Fibroblast of lung (primary cell): ENCODE results near the gene EXOSC6. TPM values are rescaled to one million over a fixed set of nuclear protein-coding genes. Genes with fewer than 3 reads are reported as not detected.

Experiments used
- DNase-seq, 2 donors: peaks; one replicate each; pipeline versions ENCODE4 v3.0.0 to v3.0.0-alpha.2; 2010; ENCODE audit warnings: low read depth in 2 of 2
- H2AFZ ChIP-seq: 2 replicates; pipeline ENCODE4 v1.5.1; 2012; ENCODE audit warnings: low read length, control low read depth, inconsistent platforms
- H3K27ac ChIP-seq: 2 replicates; pipeline ENCODE4 v1.5.1; 2011; ENCODE audit warnings: low read length, control low read depth; ENCODE audit not compliant: insufficient read depth
- H3K27me3 ChIP-seq: 2 replicates; pipeline ENCODE4 v1.5.1; 2011; ENCODE audit warnings: mild to moderate bottlenecking, low read length; ENCODE audit not compliant: control insufficient read depth, insufficient read depth
- H3K36me3 ChIP-seq: 2 replicates; pipeline ENCODE4 v1.5.1; 2011; ENCODE audit warnings: low read length; ENCODE audit not compliant: control insufficient read depth, insufficient read depth
- H3K4me1 ChIP-seq: 2 replicates; pipeline ENCODE4 v1.5.1; 2011; ENCODE audit warnings: low read length; ENCODE audit not compliant: control insufficient read depth, insufficient read depth; ENCODE audit errors: extremely low read depth
- H3K4me2 ChIP-seq: 2 replicates; pipeline ENCODE4 v1.5.1; 2011; ENCODE audit warnings: low read length, control low read depth; ENCODE audit not compliant: insufficient read depth; ENCODE audit errors: extremely low read depth
- H3K4me3 ChIP-seq, 4 experiments: fragments of 200-600 bp in 1 of 4; sonication (generic) in 1 of 4; replicated peaks in 1 of 4; 2 replicates each; pipeline ENCODE4 v1.5.1; 2011 to 2016; ENCODE audit warnings: low read length in 4 of 4, low read depth in 3 of 4, mild to moderate bottlenecking in 3 of 4, control low read depth in 2 of 4, inconsistent platforms in 1 of 4, mixed read lengths in 1 of 4; ENCODE audit not compliant: insufficient read depth in 1 of 4; ENCODE audit errors: control extremely low read depth in 1 of 4
- H3K79me2 ChIP-seq: 2 replicates; pipeline ENCODE4 v1.5.1; 2012; ENCODE audit warnings: mild to moderate bottlenecking, low read length, inconsistent platforms; ENCODE audit not compliant: control insufficient read depth, insufficient read depth
- H3K9ac ChIP-seq: 2 replicates; pipeline ENCODE4 v1.5.1; 2011; ENCODE audit warnings: mild to moderate bottlenecking, low read length, control low read depth; ENCODE audit not compliant: insufficient read depth
- H3K9me3 ChIP-seq: 2 replicates; pipeline ENCODE4 v1.5.1; 2012; ENCODE audit warnings: low read depth, low read length; ENCODE audit not compliant: control insufficient read depth, insufficient read depth
- H4K20me1 ChIP-seq: 2 replicates; pipeline ENCODE4 v1.5.1; 2011; ENCODE audit warnings: low read length; ENCODE audit not compliant: control insufficient read depth, insufficient read depth; ENCODE audit errors: extremely low read depth
- CTCF ChIP-seq, 2 donors: IDR thresholded peaks in 1 of 2; conservative IDR thresholded peaks in 1 of 2; 1 replicate in 1 of 2; 2 replicates in 1 of 2; pipeline ENCODE4 v1.5.1; 2011 to 2012; ENCODE audit warnings: low read length in 2 of 2, control low read depth in 1 of 2, inconsistent platforms in 1 of 2, low read depth in 1 of 2, mild to moderate bottlenecking in 1 of 2
- EZH2 ChIP-seq: IDR thresholded peaks from 2 replicates; pipeline ENCODE4 v1.5.1; 2012; ENCODE audit warnings: low read length, control low read depth, mild to moderate bottlenecking; ENCODE audit errors: missing control alignments
- polyA plus RNA-seq, 2 donors: library from polyadenylated mRNA; depleted of rRNA in 1 of 2; stranded (reverse) in 1 of 2; unstranded in 1 of 2; fragments of >200 nt; gene quantifications; 2 replicates each; pipeline ENCODE4 v1.2.1, GENCODE V29; 2011 to 2012; ENCODE audit warnings: missing spikeins in 1 of 2
- total RNA-seq: library from RNA; depleted of rRNA; stranded (reverse); fragments of >200 nt; gene quantifications from 2 replicates; pipeline ENCODE4 v1.2.1, GENCODE V29; 2014

The EXOSC6 gene
- total and polyA plus RNA-seq, 2 donors (not counting 1 experiment from before 2014, with no cell fraction given): 8.6 to 47.2 TPM

- no peak for DNase-seq
- TF ChIP-seq EZH2 (no peak), CTCF (conservative IDR thresholded peaks at IDR 0.05 in 1 of 2, IDR thresholded peaks at IDR 0.05 in 1 of 2; ENCODE audit: low read depth in 1 of 2, low read length in 2 of 2) (no peak)
These were observed 3.8 kb upstream of the EXOSC6 start for GRCh38 chr16:70255574-70255973.

GRCh38 chr16:70254965-70255286, 3.2 kb upstream of the EXOSC6 start:
- Histone ChIP-seq H3K27ac (no peak overlapping the region), H3K4me1 (no peaks in the 10 kb centered on the region), H3K36me3 (peaks cover 36% of the 10 kb centered on the region), H3K79me2 (peaks cover 10% of the 10 kb centered on the region), H2AFZ (no peak overlapping the region), H3K9me3 (no peaks in the 10 kb centered on the region), H3K4me2 (no peak overlapping the region), H3K9ac (no peak overlapping the region), H3K27me3 (no peaks in the 10 kb centered on the region), H3K4me3 (no peak overlapping the region), H4K20me1 (no peaks in the 10 kb centered on the region)
- TF ChIP-seq EZH2 (no peak), CTCF (conservative IDR thresholded peaks at IDR 0.05 in 1 of 2, IDR thresholded peaks at IDR 0.05 in 1 of 2; ENCODE audit: low read depth in 1 of 2, low read length in 2 of 2) (no peak)
- DNase-seq: no peak

More at GRCh38 chr16:70255574-70255973, 3.8 kb upstream of the EXOSC6 start:
- peaks cover 6% of the 10 kb centered on the region for H3K79me2 ChIP-seq
- no peak overlapping the region for H3K27ac ChIP-seq
- H3K4me2 ChIP-seq: no peak overlapping the region
- H3K4me3 ChIP-seq: no peak overlapping the region
- H4K20me1 ChIP-seq: no peaks in the 10 kb centered on the region
- peaks cover 39% of the 10 kb centered on the region for H3K36me3 ChIP-seq
- no peaks in the 10 kb centered on the region for H3K9me3 ChIP-seq
- no peak overlapping the region for H3K9ac ChIP-seq
- no peaks in the 10 kb centered on the region for H3K4me1 ChIP-seq
- no peaks in the 10 kb centered on the region for H3K27me3 ChIP-seq
- no peak overlapping the region for H2AFZ ChIP-seq

- Histone ChIP-seq H3K27ac (no peak overlapping the region), H4K20me1 (no peaks in the 10 kb centered on the region)
- DNase-seq: no peak
These were observed 2.6 kb upstream of the EXOSC6 start for GRCh38 chr16:70254180-70254964.

More at GRCh38 chr16:70254180-70254964, 2.6 kb upstream of the EXOSC6 start:
- peaks cover 35% of the 10 kb centered on the region for H3K36me3 ChIP-seq
- no peaks in the 10 kb centered on the region for H3K9me3 ChIP-seq
- no peak overlapping the region for H2AFZ ChIP-seq
- no peak overlapping the region for H3K9ac ChIP-seq
- TF ChIP-seq CTCF (conservative IDR thresholded peaks at IDR 0.05 in 1 of 2, IDR thresholded peaks at IDR 0.05 in 1 of 2; ENCODE audit: low read depth in 1 of 2, low read length in 2 of 2): no peak
- TF ChIP-seq EZH2: no peak
- no peak overlapping the region for H3K4me3 ChIP-seq
- H3K79me2 ChIP-seq: peaks cover 15% of the 10 kb centered on the region
- no peaks in the 10 kb centered on the region for H3K27me3 ChIP-seq
- H3K4me2 ChIP-seq: no peak overlapping the region
- H3K4me1 ChIP-seq: no peaks in the 10 kb centered on the region
